Measurements from ENCODE around the gene CNOT6L. TPM values are rescaled to one million over a fixed set of nuclear protein-coding genes. Genes with fewer than 3 reads are reported as not detected.

Gene CNOT6L
- total and polyA plus RNA-seq, 2 of the 4 experiments (the other 2 are of a cell fraction): 3.5 to 21.1 TPM

DNA sequence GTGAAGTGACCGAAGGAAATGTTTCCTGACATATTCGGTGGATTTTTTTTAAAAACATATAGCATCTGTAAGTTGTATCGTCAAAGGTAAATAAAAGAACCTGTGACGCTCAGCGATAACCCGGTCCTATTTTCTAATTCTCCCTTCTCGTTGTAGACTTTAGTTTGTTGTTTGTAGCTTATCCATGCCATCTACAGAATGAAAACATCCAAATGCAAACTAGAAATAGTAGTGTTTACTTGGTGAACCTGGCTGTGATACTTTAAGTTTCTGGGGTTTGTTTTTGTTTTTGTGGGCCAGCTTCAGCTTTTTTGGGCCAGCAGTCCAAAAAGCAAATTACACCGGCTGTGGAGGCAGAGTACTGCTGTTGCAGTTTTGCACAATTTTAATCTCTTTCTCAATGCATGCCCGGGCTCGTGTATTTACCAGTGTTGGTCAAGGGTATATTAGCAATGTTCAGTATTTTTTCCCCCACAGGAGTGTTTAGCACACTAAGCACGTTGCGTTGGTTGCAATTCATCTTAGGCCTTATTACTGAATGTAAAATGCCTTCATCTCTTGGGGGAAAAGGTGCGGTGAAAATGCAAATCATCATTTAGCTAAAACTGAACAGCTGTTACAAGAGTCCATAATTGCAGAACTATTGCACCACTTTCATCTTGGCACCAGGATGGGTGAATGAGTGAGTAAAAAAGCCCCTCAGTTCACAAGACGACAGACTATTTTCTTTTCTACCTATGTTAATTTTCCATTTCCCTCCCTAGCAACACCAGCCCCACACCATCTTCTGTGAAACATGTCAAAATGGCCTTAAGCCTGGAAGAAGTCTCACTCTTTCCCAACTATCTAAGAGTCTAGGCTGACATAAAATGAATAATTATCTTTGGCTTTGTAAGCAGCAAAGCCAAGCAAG is 1.7 kb upstream of the CNOT6L start:
- peak overlapping the region; percentile 72 for H3K23ac ChIP-seq (ENCODE audit: low read depth, low read length)
- no peaks in the 10 kb centered on the region for H3K36me3 ChIP-seq (ENCODE audit: control insufficient read depth, insufficient read depth, low read length)
- peak overlapping the region; percentile 86 for H3K27ac ChIP-seq (ENCODE audit: insufficient read depth, low read length)
- H3K4me2 ChIP-seq (ENCODE audit: low read depth, low read length): peak overlapping the region; percentile 91
- H2BK15ac ChIP-seq (ENCODE audit: low read depth, low read length): 0 out of 3 replicates have a peak overlapping the region, but pooled peaks have one; percentile 29
- H3K14ac ChIP-seq (replicated peaks; ENCODE audit: low read depth, low read length): peak overlapping the region; percentile 72; the same call in 1 of the 2 replicates
- ChIA-PET CTCF (interaction anchor here (1.2 kb wide), 1 partner anchor 12 kb away, joined by 4 read pairs; no protein-coding TSS in a partner anchor), POLR2A (ENCODE audit: unreplicated experiment) (interaction anchor here (1.0 kb wide), 1 partner anchor 42 kb away, joined by 3 read pairs; the partner anchor contains the start of gene MRPL1)
- no peak overlapping the region for H2AK9ac ChIP-seq (replicated peaks; ENCODE audit: low read depth, low read length, poor library complexity)
- peak overlapping the region; percentile 69; the same call in 1 of the 2 replicates for H2BK120ac ChIP-seq (ENCODE audit: low read depth, low read length)
- H3K56ac ChIP-seq (ENCODE audit: extremely low read depth, insufficient read depth, low read length): peak overlapping the region; percentile 77; the same call in 1 of the 2 replicates
- H4K20me1 ChIP-seq (ENCODE audit: insufficient read depth, low read length): peaks cover 16% of the 10 kb centered on the region; the same call in 1 of the 2 replicates
- intact Hi-C loops (cut with micrococcal nuclease): loop anchor here (5.0 kb wide), 2 partner anchors 204 to 434 kb away; no protein-coding TSS in a partner anchor
- H3K9ac ChIP-seq (ENCODE audit: low read depth, low read length): peak overlapping the region; percentile 87
- no peaks in the 10 kb centered on the region for H3K9me1 ChIP-seq (ENCODE audit: insufficient read depth, low read length)
- peak overlapping the region; percentile 94 for H3K4me3 ChIP-seq (ENCODE audit: insufficient read depth, low read depth, low read length)
- H3K4ac ChIP-seq (ENCODE audit: low read depth, low read length): no peak overlapping the region
- in situ Hi-C loops (cut with MboI; ENCODE audit: low sequenced_read_pairs): no loop called here
- H4K5ac ChIP-seq (ENCODE audit: low read depth, low read length): peak overlapping the region; percentile 40
- H2AFZ ChIP-seq (replicated peaks; ENCODE audit: low read length, poor library complexity): peak overlapping the region; percentile 95
- no TSS peak for BruUV-seq (replicated peaks)
- no peak for TF ChIP-seq CHD1 (IDR thresholded peaks at IDR 0.05; ENCODE audit: low read depth, low read length)
- no peak for TF ChIP-seq BHLHE40 (IDR thresholded peaks at IDR 0.05; ENCODE audit: low read depth, low read length)
- no peak for TF ChIP-seq SMC3 (IDR thresholded peaks at IDR 0.05; ENCODE audit: low read depth, low read length)
- TF ChIP-seq, protein P1, sequence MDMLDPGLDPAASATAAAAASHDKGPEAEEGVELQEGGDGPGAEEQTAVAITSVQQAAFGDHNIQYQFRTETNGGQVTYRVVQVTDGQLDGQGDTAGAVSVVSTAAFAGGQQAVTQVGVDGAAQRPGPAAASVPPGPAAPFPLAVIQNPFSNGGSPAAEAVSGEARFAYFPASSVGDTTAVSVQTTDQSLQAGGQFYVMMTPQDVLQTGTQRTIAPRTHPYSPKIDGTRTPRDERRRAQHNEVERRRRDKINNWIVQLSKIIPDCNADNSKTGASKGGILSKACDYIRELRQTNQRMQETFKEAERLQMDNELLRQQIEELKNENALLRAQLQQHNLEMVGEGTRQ (IDR thresholded peaks at IDR 0.05; ENCODE audit: low read depth, low read length): no peak
- TF ChIP-seq, protein P2, sequence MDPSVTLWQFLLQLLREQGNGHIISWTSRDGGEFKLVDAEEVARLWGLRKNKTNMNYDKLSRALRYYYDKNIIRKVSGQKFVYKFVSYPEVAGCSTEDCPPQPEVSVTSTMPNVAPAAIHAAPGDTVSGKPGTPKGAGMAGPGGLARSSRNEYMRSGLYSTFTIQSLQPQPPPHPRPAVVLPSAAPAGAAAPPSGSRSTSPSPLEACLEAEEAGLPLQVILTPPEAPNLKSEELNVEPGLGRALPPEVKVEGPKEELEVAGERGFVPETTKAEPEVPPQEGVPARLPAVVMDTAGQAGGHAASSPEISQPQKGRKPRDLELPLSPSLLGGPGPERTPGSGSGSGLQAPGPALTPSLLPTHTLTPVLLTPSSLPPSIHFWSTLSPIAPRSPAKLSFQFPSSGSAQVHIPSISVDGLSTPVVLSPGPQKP (IDR thresholded peaks at IDR 0.05; ENCODE audit: borderline replicate concordance, low read depth, low read length): no peak
- no peak for TF ChIP-seq RFX5 (IDR thresholded peaks at IDR 0.05; ENCODE audit: low read depth, low read length)
- TF ChIP-seq POLR2A (IDR thresholded peaks at IDR 0.05; ENCODE audit: low read depth, low read length): no peak
- H2BK20ac ChIP-seq (ENCODE audit: low read depth, low read length): no peak overlapping the region
- peak overlapping the region; percentile 74 to 84; a peak in 3 of 4 replicates for H4K8ac ChIP-seq (ENCODE audit: low read depth in 2 of 2, low read length in 2 of 2)
- H2AK5ac ChIP-seq (ENCODE audit: low read depth, low read length): no peak overlapping the region
- 0 out of 2 replicates have a peak overlapping the region, but pooled peaks have one; percentile 63 for H3K18ac ChIP-seq (ENCODE audit: low read depth, low read length)
- ATAC-seq (ENCODE audit: low read depth) (no peak), DNase-seq (no peak)
- H3K9me3 ChIP-seq (ENCODE audit: control insufficient read depth, insufficient read depth, low read length): no peaks in the 10 kb centered on the region
- dilution Hi-C loops (cut with HindIII; ENCODE audit: low sequenced_read_pairs, unreplicated experiment): no loop called here
- no CpG with 5 or more reads among the region's 14 CpGs for WGBS, 2 experiments (ENCODE audit: extremely low coverage in 2 of 2, insufficient read length in 1 of 2)
- H2BK5ac ChIP-seq (ENCODE audit: low read depth, low read length, poor library complexity, severe bottlenecking): peak overlapping the region; percentile 85
- H3K27me3 ChIP-seq (ENCODE audit: control insufficient read depth, insufficient read depth, low read length): peaks cover 3% of the 10 kb centered on the region
- H3K79me1 ChIP-seq (ENCODE audit: low read depth in 1 of 2, low read length in 2 of 2): peaks cover 5% of the 10 kb centered on the region in 2 experiments; a peak in 3 of 4 replicates
- H4K91ac ChIP-seq (ENCODE audit: insufficient read depth, low read depth, low read length): peak overlapping the region; percentile 75; the same call in 1 of the 2 replicates
- peaks cover 2% of the 10 kb centered on the region for H3K4me1 ChIP-seq (ENCODE audit: control insufficient read depth, insufficient read depth, low read length)
